ENCODE results near the gene AAK1.

DNA sequence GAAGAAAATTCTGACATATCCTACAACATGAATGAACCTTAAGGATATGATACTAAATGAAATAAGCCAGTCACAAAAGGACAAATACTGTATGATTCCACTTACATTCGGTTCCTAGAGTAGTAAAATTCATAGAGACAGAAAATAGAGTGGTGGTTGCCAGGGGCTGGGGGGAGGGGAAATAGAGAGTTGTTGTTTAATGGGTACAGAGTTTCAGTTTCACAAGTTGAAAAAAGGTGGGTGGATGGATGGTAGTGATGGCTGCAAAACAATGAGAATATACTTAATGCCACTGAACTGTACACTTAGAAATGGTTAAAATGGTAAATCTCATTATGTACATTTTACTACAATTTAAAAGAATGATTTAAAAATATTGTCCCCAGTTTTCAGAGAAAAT lies 153.1 kb downstream of the AAK1 start:
- TF ChIP-seq, protein P1, sequence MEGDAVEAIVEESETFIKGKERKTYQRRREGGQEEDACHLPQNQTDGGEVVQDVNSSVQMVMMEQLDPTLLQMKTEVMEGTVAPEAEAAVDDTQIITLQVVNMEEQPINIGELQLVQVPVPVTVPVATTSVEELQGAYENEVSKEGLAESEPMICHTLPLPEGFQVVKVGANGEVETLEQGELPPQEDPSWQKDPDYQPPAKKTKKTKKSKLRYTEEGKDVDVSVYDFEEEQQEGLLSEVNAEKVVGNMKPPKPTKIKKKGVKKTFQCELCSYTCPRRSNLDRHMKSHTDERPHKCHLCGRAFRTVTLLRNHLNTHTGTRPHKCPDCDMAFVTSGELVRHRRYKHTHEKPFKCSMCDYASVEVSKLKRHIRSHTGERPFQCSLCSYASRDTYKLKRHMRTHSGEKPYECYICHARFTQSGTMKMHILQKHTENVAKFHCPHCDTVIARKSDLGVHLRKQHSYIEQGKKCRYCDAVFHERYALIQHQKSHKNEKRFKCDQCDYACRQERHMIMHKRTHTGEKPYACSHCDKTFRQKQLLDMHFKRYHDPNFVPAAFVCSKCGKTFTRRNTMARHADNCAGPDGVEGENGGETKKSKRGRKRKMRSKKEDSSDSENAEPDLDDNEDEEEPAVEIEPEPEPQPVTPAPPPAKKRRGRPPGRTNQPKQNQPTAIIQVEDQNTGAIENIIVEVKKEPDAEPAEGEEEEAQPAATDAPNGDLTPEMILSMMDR (conservative IDR thresholded peaks at IDR 0.05; ENCODE audit: low read depth, low read length) = no peak
- no peak for TF ChIP-seq EZH2 (IDR thresholded peaks at IDR 0.05; ENCODE audit: borderline replicate concordance, low read depth, low read length, poor library complexity, severe bottlenecking)

All from A673 (cell line).